Stimulated activated CD4-positive, alpha-beta T cell treated with anti-CD3 and anti-CD28 coated beads, TNF-alpha, amount 100 ng/mL, for 24 hours (primary cell): Measurements from ENCODE around the gene GREB1.

Experiments
- DNase-seq, 3 experiments: peaks; one replicate each; pipeline ENCODE4 v3.0.0-alpha.2; 2020; ENCODE audit warnings: low read depth in 3 of 3

The GREB1 gene, protein sequence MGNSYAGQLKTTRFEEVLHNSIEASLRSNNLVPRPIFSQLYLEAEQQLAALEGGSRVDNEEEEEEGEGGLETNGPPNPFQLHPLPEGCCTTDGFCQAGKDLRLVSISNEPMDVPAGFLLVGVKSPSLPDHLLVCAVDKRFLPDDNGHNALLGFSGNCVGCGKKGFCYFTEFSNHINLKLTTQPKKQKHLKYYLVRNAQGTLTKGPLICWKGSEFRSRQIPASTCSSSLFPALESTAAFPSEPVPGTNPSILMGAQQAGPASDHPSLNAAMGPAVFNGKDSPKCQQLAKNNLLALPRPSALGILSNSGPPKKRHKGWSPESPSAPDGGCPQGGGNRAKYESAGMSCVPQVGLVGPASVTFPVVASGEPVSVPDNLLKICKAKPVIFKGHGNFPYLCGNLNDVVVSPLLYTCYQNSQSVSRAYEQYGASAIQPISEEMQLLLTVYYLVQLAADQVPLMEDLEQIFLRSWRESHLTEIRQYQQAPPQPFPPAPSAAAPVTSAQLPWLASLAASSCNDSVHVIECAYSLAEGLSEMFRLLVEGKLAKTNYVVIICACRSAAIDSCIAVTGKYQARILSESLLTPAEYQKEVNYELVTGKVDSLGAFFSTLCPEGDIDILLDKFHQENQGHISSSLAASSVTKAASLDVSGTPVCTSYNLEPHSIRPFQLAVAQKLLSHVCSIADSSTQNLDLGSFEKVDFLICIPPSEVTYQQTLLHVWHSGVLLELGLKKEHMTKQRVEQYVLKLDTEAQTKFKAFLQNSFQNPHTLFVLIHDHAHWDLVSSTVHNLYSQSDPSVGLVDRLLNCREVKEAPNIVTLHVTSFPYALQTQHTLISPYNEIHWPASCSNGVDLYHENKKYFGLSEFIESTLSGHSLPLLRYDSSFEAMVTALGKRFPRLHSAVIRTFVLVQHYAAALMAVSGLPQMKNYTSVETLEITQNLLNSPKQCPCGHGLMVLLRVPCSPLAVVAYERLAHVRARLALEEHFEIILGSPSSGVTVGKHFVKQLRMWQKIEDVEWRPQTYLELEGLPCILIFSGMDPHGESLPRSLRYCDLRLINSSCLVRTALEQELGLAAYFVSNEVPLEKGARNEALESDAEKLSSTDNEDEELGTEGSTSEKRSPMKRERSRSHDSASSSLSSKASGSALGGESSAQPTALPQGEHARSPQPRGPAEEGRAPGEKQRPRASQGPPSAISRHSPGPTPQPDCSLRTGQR (N-terminal part only)

DNA sequence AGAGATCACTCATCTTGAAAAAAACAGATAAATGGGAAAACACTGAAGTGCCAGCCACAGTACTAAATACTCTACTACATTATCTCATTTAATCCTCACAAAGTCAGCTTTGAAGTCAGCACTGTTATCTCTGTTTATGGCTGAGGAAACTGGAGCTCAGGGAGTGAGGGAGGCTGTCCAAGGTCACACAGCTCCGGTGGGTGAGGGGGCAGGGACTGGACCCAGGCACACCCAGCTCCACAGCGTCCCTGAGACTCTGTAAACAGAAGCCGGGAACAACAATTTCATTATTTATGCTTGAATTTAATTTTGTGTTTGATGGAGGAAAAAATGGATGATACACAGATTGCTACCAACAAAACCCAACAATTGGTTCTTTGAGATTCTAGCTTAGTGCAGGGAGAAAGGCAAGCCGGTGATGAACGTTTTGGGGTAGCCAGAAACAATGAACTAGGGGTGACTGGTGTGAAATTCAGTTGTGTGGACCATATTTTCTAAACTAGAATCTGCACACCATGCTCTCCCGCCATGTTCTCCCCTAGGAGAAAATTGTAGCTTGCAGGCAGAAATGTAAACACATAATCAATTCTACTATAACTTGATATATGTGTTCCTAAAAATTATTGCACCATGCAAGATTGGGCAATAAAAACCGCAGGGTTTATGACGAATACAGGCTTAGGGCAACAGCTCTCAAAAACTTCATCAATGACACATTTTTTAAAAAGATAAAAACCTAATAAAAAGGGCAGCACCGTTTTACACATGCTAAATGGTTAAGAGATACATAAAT lies at the start of gene GREB1:
TSS of gene GREB1 (plus strand) at position 768 of the 793 bp plus-strand sequence. CDS start 22,570 bp downstream, outside the sequence.
- no peak for DNase-seq

DNA sequence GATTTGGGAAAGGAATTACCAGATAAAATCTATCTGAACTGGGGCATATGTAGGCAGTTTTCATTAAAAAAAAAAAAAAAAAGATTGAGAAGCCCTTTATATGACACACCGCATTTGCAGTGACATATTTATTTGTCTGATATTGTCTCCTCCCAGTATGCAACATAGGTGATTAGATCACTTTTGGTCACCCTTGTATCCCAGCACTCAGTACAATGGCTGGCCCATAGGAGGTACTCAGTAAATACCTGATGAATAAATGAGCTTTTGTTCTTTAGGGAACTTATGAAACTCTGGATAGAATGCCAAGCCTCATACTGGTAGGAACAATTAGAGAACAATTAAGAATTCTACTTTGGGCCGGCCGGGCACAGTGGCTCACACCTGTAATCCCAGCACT lies 45.0 kb upstream of the GREB1 start:
- DNase-seq = no peak

DNA sequence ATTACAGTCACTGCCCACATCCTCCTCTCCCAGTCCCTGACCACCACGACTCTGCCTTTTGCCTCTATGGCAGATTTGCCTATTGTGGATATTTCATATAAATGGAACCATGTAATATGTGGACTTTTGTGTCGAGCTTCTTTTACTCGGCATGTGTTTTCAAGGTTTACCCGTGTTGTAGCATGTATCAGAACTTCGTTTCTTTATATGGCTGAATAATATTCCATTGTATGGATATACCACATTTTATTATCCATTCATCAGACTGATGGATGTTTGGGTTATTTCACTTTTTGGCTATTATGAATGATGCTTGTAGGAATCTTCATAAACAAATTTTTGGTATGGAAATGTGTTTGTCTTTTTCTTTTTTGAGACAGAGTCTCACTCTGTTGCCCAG lies 43.7 kb upstream of the GREB1 start:
- DNase-seq = no peak

DNA sequence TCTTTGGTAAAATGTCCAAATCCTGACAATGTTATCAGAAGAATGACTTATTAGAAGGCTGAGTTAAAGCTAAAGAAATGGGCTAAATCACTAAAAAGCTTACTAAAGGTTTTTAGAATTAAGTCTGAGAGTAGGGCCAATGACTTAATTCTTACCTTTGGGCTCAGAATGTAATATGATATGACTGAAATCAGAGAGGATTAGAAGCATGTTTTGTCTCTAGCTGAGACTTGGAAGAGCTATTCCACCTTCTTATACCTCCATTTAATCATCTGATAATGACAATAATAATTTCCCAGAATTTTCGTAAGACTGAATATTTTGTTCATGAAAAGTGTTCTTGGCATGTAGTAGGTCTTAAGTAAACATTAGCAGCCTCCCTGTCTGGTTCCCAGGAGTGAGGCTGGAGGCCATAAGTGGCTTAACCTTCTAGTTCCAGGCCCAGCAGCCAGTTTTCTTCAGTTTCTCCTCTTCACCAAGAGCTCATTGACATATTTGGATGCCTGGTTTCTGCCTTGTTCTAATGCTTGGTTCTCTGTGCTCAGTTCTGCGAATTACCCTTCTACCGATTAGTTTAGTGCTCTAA lies 42.4 kb upstream of the GREB1 start:
- no peak for DNase-seq

DNA sequence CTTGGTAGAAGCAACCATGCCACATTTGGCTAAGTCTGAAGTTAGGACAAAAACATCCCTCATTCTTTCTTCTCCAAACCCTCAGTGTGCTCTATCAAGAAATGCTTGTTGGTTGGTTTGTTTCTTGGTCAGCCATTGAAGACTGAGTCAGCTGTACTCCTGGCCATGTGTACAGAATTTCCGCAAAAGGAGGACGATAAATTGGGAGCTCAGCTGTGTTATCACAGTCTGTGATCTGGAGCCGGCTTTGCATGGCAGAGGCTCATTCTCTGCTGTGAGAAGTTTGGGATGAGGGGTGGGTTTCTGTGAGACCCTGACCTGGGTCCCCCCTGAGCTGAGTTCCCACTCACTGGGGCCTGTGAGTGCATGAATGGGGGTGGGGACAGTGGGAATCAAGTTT lies 41.6 kb upstream of the GREB1 start:
- no peak for DNase-seq

DNA sequence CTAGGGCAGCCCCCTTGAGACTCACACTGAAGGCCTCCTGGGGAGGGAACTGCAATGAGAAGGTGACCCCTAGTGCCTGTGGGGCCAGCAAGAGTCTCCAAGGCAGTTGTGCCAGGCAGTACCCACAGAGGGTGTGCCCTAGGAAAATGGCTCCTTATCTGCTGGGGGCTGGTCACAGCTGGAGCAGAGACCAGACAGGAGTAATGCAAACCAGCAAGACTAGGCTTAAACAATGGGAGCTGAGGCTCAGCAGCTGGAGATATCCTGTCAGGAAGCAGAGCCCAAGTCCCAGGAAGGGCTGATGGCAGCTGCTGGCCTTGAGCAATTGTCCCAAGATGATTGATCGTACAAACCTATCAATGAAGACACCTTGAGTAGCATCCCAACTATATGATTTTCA lies 41.1 kb upstream of the GREB1 start:
- DNase-seq = no peak

DNA sequence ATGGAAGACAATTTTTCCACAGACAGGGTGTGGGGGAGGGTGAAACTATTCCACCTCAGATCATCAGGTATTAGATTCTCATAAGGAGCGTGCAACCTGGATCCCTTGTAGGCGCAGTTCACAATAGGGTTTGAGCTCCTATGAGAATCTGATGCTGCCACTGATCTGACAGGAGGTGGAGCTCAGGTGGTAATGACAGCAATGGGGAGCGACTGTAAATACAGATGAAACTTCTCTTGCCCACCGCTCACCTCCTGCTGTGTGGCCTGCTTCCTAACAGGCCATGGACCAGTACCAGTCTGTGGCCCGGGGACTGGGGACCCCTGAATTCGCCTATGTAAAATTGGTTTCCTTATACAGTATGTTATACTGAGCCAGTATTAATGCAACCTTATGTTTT lies 40.6 kb upstream of the GREB1 start:
- DNase-seq = no peak

DNA sequence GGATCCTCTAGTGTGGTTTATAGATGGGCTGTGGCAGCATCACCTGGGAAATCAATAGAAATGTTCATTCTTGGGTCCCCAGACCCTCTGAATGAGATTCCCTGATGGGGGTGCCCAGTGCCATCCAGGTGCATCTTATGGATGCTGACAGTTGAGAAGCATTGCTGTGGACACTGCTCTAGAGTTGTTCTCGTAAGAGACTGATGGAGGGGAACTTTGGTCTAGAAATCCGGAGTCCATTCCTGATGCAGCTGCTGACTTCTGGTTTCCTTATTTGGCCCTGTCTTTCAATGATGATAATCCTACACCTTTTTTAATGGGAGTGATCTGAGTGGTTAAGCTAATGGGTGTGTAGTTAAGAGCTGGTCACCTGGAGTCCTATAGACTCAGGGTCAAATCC lies 39.5 kb upstream of the GREB1 start:
- DNase-seq = no peak

DNA sequence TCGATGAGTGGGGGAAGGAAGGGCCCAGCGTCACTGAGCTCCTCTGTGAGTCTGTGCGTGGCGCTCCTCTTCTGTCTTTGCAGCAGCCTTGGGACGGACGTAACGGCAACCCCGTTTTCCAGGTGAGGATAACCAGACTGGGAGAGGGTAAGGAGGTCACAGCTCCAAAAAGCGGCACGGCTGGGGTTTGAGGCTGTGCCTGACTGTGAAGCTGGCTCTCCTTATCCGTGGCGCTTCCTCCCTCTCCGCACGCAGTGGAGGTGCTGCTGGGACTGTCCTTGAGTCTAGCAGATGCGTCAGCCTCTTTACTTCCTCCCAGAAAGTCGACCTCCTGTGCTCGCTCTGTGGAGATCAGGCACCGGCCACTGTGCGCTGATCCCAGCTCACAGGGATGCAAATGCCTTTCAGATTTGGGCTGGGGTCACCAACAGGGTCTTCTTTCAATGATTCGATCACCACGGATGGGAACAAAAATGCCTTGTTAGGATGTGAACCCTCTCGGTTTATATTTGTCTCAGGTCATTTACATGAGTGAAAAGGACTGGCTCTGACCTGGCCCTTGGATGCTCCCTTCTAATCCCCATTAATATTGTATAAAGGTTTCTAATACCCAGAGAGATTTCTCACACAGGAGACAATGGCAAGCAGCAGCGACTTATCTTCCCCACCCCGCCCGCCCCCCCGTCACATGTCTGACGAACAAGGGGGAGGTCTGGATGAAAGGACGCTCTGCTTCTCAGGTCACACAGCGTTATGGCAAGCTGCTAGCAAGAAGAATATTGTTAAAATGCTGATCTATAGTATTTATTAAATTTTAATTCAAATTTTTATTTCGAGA lies 37.8 kb upstream of the GREB1 start:
- DNase-seq = no peak

DNA sequence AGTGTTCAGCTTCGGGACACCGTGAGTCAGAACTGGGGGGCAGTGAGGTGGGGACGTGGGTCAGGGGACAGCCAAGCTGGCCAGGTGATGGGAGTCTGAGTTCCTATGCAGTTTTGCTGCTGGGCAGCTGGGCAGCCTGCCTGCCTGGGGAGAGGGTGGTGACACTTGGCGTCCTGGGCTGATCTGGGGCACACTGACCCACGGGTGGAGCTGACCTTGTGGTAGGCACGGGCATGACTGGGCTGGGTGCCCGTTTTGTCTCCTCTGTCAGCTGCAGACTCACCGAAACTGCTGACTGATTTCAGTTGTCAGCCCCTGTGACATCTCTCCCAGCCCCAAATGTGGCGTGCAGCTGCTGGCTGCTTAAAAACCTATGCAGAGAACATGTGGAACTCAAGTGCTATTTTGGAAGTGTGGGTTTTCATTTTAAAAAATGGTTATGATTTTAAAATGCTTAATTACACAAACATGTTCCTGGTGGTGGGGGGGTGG lies 35.3 kb upstream of the GREB1 start:
- no peak for DNase-seq

DNA sequence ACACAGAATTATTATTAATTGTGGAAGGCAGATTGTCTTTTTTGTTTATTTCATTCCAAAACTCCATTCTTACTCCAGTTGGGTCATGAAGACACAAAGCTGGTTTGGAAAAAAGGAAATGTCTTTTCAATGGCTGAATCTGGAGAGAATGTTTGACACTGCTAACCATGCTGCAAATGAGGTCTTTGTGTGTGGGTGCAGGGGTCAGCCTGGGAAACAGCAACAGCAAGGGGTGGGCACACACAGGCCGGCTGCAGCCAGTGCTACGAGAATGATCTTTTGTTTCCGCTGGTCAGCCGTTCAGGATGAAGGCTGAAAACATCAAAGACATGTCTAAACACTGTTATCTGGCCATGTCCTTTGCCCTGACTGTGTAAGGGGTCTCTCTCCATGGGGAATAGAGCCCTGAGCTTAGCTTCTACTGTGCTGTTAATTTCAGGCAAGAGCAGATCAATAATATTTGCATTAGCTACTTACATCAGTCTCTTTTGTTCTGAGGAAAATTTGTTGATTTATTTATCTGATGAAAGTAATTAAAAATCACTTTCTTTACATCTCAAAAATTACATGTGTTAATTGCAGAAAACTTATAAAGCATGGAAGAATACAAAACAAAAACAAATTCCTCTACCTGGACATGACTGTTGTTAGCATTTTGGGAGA lies 34.6 kb upstream of the GREB1 start:
- no peak for DNase-seq

DNA sequence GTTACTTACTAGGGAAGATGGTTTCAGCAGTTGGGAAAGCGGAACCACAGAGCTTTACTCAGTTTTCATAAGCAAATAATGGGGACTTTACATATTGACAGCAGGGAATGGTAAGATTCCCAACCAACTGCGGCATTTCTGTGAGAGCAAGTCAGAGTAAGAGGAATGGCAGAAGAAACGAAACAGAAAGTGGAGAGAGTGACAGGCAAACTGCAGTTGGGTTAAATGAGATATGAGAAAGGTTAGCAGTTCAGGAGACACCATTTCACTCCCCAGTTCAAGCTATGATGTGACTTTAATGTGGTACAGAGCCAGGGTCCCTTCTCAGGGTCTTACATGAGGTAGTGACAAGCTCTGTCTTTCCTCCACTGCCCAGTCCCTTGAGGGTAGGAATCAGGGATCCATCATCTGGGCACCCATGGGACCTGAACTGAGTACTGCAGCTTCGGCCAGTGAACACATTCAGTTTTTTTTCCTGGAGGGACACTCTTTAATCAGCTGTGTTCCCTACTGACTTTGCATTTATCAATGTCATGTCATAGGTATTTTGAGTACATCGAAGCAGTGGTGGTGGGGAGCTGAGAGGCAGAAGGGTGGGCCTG lies 33.0 kb upstream of the GREB1 start:
- DNase-seq = no peak

DNA sequence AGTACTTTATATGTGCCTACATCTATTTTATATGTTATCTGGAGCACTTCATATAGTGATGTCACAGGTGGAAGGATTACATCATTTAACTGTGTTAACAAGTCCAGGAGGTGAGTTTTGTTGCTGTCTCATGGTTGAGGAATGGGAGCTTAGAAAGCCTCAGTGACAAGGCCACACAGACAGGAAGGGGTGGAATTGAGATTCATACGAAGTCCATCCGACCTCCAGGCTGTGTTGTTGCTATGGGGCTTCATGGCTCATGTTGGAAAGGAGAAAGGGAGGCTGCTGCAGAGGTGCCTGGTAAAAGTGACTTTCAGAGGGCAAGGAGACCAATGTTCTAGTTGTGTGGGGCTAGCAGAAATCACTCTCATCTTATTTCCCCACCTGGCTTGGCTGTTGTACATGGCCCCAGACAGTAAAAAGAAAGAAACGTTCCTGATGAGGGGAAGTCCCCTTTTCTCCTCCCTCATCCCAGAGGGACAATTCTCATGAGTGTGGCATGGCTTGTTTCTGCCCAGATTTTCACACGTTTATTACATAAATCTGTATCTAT lies 31.0 kb upstream of the GREB1 start:
- no peak for DNase-seq

DNA sequence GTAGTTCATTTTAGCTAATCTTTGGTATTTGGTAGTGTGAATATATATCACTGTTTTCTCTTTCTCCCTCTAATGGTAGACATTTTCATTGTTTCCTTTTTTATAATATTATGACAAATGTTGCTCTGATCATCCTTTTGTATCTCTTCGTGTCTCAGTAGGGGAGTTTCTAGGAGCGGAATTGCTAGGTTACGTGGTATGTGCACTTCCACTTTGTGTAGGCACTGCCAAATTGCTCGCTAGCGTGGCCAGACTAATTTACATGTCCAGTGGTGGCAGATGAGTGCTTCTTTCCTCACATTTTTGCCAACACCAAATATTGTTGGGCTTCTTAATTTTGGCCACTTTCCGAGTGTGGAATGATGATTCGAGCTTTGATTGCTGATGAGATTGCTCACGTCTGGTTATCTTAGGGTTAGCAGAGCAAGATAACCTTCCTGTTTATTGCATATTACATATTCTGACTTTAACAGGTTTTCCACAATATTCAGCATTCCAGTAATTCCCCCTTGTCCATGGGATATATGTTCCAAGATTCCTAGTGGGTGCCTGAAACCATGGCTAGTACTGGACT lies 30.4 kb upstream of the GREB1 start:
- DNase-seq = no peak

DNA sequence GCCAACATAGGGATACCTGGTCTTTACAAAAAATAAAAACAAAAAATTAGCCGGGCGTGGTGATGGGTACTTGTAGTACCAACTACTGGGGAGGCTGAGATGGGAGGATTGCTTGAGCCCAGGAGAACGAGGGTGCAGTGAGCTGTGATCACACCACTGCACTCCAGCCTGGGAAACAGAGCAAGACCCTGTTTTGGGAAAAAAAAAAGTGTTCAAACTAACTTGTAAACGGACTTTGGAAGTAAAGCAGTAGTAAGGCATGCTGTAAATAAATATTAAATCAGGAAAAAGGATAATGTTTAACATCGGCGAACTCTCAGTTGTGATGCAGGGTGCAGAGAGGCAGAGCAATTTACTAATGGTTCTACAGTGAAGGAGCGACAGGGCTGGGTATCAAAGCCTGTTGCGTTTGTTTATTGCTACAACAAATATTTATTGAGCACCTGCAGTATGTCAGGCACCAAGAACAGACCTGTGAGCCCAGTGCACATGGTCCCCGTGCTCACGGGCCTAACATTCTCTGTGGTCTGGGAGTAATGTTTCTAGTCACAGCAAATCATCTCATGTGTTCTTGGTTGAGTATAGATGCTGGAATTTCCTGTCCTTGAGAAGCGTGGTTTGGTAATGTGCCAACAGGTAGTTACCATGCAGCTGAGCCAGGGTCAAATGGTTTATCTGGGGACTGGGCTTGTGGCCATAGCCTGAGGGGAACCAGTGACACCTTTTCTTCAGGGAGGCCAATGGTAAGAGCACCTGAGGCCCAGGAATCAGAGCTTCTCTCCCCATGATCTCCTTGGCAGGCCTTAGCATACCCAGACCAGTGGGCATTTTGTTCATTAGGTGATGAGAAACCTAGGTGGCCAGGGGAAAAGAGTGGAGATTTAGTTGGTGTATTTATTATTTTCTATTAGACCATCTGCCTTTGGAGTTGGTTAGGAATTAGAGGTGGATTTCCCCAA lies 27.9 kb upstream of the GREB1 start:
- DNase-seq = no peak

DNA sequence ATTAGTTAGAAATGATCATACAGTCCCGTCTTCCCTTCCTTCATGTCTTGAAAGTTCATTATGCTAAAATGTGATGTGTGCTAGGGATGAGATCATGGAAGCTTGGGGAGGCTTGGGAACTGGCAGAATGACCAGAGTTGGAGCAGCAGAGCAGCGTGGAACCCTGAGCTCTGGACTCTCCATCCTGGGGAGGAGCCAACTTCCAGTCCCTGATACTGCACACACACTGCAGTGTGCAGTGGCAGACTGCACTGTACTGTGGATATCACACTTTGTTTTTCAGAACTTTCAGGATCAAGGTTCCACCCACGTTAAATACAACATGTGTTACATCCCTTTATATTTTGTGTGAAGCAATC lies 27.3 kb upstream of the GREB1 start:
- DNase-seq = no peak

DNA sequence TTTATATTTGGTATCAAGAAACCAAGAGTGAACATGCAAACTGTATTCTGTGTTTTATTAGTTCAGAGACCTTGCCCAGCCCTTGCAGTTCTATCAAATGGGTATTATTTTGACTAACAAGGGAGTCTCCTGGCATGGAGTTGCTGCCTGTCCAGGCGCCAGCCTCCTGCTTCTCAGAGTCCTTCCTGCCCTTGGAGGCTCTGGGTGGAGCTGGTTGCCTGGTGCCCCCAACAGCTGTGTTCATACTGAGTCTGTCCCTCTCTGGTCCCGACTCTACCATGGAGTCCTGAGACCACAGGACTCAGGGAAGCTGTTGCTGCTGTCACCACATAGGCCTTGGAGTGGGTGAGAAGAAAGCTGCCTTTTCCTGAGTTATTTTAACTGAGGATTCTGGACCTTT lies 26.3 kb upstream of the GREB1 start:
- DNase-seq = no peak
